ENCODE results near the gene LRRC2.

LRRC2 gene

DNA sequence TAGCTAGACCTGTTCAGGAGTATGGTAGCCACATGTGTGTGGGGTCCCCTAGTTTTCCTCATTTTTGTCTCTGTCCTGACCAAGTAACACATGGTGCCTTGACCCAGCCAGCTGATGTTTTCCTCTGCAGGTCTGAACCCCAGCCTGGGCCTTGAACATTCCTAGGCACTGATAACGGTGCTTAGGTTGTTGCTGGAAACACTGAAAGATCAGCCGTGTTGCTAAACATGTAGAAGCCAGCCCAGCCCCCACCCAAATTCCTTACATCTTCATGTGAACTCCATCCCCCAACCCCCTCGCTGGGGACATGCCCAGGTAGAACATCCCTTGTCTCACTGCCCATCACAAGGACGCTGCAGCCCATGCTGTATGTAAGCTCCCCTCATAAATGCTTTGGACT, 49.6 kb downstream of the LRRC2 start:
- no peak for DNase-seq (ENCODE audit: low spot score)
- in situ Hi-C loops (cut with MboI; ENCODE audit: low pct_unique_long_range_greater_than_20kb, low sequenced_read_pairs, unreplicated experiment), result no loop called here
- TF ChIP-seq, protein P1, sequence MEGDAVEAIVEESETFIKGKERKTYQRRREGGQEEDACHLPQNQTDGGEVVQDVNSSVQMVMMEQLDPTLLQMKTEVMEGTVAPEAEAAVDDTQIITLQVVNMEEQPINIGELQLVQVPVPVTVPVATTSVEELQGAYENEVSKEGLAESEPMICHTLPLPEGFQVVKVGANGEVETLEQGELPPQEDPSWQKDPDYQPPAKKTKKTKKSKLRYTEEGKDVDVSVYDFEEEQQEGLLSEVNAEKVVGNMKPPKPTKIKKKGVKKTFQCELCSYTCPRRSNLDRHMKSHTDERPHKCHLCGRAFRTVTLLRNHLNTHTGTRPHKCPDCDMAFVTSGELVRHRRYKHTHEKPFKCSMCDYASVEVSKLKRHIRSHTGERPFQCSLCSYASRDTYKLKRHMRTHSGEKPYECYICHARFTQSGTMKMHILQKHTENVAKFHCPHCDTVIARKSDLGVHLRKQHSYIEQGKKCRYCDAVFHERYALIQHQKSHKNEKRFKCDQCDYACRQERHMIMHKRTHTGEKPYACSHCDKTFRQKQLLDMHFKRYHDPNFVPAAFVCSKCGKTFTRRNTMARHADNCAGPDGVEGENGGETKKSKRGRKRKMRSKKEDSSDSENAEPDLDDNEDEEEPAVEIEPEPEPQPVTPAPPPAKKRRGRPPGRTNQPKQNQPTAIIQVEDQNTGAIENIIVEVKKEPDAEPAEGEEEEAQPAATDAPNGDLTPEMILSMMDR (IDR thresholded peaks at IDR 0.05; ENCODE audit: extremely low read depth, insufficient read depth, missing control alignments), result no peak

DNA sequence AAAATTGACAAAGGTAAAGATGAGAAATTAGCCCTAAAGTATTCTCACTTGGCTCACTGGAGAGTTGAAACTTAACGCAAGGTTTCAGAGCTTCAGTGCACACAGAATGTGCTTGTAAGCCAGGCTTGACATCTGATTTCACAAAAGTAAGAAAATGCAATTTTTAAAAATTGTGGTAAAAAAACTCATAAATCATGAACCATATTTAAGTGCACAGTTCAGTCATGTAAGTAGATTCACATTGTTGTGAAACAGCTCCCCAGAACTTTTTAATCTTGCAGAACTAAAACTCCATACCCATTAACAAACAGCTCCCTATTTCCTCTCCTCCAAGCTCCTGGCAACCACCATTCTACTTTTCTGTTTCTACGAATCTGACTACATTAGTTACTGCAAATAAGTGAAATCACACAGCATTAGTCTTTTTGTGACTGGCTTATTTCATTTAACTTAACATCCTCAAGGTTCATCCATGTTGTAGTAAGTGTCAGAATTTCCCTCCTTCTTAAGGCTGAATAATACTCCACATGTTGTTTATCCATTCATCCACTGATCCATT, 53.8 kb downstream of the LRRC2 start:
- no peak for DNase-seq (ENCODE audit: low spot score)
- TF ChIP-seq, protein P1 (IDR thresholded peaks at IDR 0.05; ENCODE audit: extremely low read depth, insufficient read depth, missing control alignments), result no peak
- in situ Hi-C loops (cut with MboI; ENCODE audit: low pct_unique_long_range_greater_than_20kb, low sequenced_read_pairs, unreplicated experiment), result no loop called here

DNA sequence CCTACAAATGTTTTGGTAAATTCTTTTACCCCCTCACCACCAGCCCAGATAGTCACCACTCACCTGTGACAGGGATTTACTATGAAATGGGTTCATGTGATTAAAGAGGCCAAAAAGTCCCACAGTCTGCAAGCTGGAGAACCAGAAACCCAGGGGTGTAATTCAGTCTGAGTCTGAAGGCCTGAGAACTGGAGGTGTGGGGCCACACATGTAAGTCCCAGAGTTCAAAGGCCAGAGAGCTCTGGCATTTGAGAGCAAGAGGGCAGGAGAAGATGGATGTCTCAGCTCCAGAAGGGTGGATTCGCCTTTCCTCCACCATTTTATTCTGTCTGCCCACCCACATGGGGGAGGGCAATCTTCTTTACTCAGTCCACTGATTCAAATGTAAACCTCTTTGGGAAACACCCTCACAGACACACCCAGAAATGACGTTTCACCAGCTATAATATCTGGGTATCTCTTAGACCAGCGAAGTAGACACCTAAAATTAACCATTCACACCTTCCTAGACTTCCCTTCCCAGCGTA, 56.4 kb downstream of the LRRC2 start:
- no peak for DNase-seq (ENCODE audit: low spot score)
- in situ Hi-C loops (cut with MboI; ENCODE audit: low pct_unique_long_range_greater_than_20kb, low sequenced_read_pairs, unreplicated experiment), result no loop called here
- TF ChIP-seq, protein P1 (IDR thresholded peaks at IDR 0.05; ENCODE audit: extremely low read depth, insufficient read depth, missing control alignments), result no peak

DNA sequence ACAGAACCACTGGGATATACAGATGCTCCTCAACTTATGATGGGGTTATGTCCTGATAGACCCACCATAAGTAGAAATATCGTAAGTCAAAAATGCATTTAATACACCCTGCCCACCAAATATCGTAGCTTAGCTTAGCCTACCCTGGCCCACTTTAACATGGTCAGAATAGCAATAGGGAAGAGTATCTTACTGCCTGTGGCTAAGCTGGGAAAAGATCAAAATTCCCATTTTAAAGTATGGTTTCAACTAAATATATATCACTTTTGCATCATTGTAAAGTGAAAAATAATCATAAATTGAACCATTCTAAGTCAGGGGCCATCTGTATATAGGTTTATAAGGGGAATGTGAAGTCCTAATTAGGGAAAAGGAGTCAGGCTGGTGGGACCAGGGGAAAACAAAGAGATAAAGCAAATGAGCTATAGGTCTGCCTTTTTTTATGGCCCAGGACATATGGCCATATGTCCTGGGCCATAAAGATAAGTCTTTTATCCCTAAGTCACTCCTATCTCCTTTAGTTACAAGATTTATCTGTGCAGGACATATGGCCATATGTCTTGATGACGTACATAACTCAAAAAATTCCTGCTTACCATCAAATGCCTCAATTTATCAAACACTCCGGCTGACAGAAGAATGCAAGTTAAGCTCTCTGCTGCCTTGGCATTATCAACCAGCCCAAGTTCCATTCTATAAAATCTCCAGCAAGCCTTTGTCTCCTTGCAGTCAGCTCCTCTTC, 57.1 kb downstream of the LRRC2 start:
- no peak for DNase-seq (ENCODE audit: low spot score)
- TF ChIP-seq, protein P1 (IDR thresholded peaks at IDR 0.05; ENCODE audit: extremely low read depth, insufficient read depth, missing control alignments), result no peak
- in situ Hi-C loops (cut with MboI; ENCODE audit: low pct_unique_long_range_greater_than_20kb, low sequenced_read_pairs, unreplicated experiment), result no loop called here

DNA sequence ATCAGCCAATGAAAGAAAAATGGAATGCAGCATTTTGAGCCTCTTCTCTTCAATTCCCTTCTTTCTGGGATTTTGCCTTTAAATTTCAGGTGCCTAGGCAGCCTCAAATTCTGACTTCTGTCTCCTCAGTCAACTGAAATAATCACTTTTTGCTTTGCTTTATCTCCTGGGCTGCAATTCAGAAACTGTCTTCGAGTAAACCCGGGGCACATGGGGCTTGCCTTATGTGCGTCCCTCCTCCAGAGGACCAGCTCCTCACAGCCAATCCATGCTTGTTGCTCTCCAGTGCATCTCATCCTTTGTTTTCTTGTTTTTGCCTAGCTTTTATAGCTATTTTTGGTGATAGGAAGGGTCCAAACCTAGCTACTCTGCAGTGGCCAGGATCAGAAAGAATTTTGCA, 59.6 kb downstream of the LRRC2 start:
- no peak for DNase-seq (ENCODE audit: low spot score)
- TF ChIP-seq, protein P1 (IDR thresholded peaks at IDR 0.05; ENCODE audit: extremely low read depth, insufficient read depth, missing control alignments), result no peak
- in situ Hi-C loops (cut with MboI; ENCODE audit: low pct_unique_long_range_greater_than_20kb, low sequenced_read_pairs, unreplicated experiment), result no loop called here

DNA sequence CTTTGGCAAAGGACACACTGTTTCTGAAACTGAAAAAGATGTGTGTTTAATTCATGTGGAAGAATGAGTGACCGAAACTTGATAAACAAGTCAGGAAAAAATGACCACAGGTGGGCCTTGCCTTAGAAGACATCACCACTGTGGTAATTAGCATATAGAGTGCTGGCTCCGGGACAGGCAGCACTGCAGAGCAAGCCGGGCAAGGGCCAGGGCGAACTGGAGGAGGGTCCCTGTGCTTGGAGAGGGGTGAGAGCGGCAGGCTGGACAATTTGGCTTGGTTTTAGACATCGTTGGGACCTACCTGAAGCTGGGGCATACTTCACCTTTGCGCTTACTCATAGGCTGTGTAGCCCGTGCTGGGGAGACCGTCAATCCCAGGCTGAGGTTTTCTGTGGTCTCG, 60.1 kb downstream of the LRRC2 start:
- in situ Hi-C loops (cut with MboI; ENCODE audit: low pct_unique_long_range_greater_than_20kb, low sequenced_read_pairs, unreplicated experiment), result no loop called here

More for the DNA sequence above, 60.1 kb downstream of the LRRC2 start:
- DNase-seq (ENCODE audit: low spot score), result no peak
- TF ChIP-seq, protein P1 (IDR thresholded peaks at IDR 0.05; ENCODE audit: extremely low read depth, insufficient read depth, missing control alignments), result no peak
